Esophagus squamous epithelium (tissue), 4 donors: Measurements from ENCODE around the gene KLHL40.

Experiments used
- CTCF ChIP-seq, 6 experiments: fragments of 450-650 bp in 4 of 6; fragments of 200-600 bp in 2 of 6; sonication (generic) in 2 of 6; IDR thresholded peaks; one replicate each; pipeline ENCODE4 v1.5.1; 2016 to 2019; ENCODE audit warnings: antibody characterized with exemption in 6 of 6, mild to moderate bottlenecking in 4 of 6, moderate library complexity in 4 of 6
- POLR2A ChIP-seq, 4 donors: fragments of 450-650 bp; IDR thresholded peaks; one replicate each; pipeline ENCODE4 v1.6.1; 2017; ENCODE audit warnings: antibody characterized with exemption in 4 of 4, mild to moderate bottlenecking in 4 of 4, moderate library complexity in 3 of 4

- TF ChIP-seq POLR2A (IDR thresholded peaks at IDR 0.05) (no peak), CTCF (IDR thresholded peaks at IDR 0.05) (no peak)
Measured at GRCh38 chr3:42702066-42702951, 17.0 kb downstream of the KLHL40 start, which contains the start of gene HHATL.
